OCI-LY1 (cell line): ENCODE measurements around the gene IL33.

Experiments
- CTCF ChIP-seq: fragments of 200-600 bp; sonication (generic), shearing (Covaris generic); IDR thresholded peaks from 2 replicates; pipeline ENCODE4 v1.5.1; 2017; ENCODE audit warnings: mild to moderate bottlenecking, antibody characterized with exemption, low read length, moderate library complexity, mixed read lengths
- EZH2 ChIP-seq: fragments of 200-600 bp; sonication (generic), shearing (Covaris generic); IDR thresholded peaks from 2 replicates; pipeline ENCODE4 v1.8.0; 2017; ENCODE audit warnings: borderline replicate concordance, mixed run types, mild to moderate bottlenecking, antibody characterized with exemption, low read length, moderate library complexity, mixed read lengths

- TF ChIP-seq CTCF = no peak
- no peak for TF ChIP-seq EZH2
Observed at GRCh38 chr9:6304232-6304631, 88.6 kb downstream of the IL33 start.
